Measurements from ENCODE around the gene ZNF736. TPM values are rescaled to one million over a fixed set of nuclear protein-coding genes. Genes with fewer than 3 reads are reported as not detected.
"Not testable (repeated sequence)": the region's sequence is repeated elsewhere in the genome, so short reads cannot be mapped to it uniquely, and the experiment has no call there.

The ZNF736 gene
- 3.1 and 6.5 TPM in 2 replicates for total RNA-seq (2014; rRNA removed; shearing (Covaris generic))

DNA sequence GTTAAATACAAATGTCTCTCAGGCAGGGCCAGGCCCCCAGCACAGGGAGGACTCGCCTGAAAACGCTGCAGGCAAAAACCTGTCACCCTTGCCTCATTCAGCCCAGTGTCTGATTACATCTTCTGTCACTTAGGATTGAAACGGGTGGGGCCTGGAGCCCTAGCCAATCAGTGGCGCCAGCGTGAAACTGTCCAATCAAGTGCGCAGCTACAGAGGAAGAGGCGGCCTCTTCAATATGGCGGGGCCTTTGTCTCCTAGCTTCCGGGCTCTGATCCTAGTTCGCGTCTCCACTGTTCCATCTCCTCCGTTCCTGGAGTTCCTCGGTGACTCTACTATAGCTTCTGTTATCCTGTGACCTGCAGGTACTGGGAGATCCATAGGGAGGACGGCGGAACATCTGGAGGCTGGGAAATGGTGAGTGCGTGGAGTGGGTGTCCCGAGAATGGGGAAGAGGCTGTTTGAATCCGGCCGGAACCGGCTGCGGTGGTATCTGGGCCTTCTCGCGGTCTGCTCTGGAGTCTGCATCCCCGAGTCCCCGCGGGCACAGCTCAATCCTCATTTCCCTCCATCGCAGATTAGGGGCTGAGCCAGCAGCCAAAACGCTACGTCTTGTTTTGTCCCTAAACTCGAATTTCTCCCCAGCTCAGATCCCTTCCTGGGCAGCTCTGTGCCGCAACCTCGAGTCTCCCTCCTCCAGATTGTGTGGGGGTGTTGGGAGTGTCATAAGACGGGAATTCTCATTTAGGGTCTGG is at the start of gene ZNF736:
TSS of gene ZNF736 (plus strand) at position 222 of the 752 bp plus-strand sequence. CDS start at position 412, 190 bp downstream.
- peak; percentile 95 for DNase-seq (ENCODE audit: low read depth)

DNA sequence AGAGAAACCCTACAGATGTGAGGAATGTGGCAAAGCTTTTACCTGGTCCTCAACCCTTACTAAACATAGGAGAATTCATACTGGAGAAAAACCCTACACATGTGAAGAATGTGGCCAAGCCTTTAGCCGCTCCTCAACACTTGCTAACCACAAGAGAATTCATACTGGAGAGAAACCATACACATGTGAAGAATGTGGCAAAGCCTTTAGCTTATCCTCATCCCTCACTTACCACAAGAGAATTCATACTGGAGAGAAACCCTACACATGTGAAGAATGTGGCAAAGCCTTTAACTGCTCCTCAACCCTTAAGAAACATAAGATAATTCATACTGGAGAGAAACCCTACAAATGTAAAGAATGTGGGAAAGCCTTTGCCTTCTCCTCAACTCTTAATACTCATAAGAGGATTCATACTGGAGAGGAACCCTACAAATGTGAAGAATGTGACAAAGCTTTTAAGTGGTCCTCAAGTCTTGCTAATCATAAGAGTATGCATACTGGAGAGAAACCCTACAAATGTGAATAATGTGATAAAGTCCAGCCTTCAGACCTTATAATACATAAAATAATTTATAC is 47.3 kb upstream of the ZNF736 start:
- DNase-seq (ENCODE audit: low read depth) = no peak

DNA sequence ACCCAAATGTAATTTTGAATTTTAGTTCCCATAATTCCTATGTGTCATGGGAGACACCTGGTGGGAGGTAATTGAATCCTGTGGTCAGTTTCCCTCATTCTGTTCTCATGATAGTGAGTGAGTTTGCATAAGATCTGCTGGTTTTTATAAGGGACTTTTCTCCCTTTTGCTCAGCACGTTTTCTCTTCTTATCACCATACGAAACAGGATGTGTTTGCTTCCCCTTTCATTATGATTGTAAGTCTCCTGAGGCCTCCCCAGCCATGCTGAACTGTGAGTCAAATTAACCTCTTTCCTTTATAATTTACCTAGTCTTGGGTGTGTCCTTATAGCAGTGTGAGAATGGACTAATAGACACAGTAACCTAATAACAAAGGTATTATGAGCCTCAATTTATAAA is 36.1 kb upstream of the ZNF736 start:
- DNase-seq (ENCODE audit: low read depth) = no peak

DNA sequence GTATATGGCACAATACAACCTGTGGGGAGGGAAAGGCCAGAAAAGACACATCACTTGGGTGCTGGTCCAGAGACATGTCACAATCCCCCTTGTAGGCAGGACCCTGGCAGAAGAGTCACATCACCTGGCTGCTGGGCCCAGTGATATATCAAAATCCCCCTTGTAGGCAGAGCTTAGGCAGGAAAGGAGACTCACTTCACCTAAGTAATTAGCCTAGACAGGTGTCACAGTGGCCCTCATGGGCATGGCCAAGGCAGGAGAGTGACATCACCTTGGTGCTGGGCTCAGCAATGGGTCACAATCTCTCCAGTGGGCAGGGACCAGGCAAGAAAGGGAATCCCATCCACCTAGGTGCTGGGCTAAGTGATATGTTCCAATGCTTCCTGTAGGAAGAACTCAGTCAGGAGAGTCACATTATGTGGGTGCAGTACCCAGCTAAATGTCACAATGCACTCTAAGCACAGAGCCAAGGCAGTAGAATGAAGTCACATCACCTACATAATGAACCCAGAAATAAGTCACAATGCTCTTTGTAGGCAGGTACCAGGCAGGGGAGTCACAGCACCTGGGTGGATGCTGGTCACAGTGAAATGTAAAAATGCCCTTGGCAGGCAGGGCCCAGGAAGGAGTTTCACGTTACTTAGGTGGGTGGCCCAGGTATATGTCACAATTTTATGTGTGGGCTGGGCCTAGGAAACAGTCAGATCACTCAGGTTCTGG is 18.9 kb upstream of the ZNF736 start:
- no peak for DNase-seq (ENCODE audit: low read depth)

DNA sequence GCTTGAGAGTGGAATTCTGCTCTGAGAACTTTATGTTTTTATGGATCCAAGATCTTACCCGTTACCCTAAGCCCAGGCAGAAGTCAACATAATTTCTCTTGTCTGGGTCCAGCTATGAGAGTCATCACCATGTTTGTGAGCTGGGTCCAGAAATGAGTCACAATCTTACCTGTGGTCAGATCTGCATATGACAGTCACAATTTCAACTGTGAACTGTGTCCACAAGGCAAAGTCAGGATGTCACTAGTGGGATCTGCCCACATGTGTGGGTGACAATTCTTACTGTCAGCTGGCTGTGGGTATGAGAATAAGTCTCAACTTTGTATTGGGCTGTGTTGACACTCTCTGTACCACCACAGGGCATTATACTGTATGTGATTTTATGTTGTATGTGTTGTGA is 16.3 kb upstream of the ZNF736 start:
- DNase-seq (ENCODE audit: low read depth) = not testable (repeated sequence)

DNA sequence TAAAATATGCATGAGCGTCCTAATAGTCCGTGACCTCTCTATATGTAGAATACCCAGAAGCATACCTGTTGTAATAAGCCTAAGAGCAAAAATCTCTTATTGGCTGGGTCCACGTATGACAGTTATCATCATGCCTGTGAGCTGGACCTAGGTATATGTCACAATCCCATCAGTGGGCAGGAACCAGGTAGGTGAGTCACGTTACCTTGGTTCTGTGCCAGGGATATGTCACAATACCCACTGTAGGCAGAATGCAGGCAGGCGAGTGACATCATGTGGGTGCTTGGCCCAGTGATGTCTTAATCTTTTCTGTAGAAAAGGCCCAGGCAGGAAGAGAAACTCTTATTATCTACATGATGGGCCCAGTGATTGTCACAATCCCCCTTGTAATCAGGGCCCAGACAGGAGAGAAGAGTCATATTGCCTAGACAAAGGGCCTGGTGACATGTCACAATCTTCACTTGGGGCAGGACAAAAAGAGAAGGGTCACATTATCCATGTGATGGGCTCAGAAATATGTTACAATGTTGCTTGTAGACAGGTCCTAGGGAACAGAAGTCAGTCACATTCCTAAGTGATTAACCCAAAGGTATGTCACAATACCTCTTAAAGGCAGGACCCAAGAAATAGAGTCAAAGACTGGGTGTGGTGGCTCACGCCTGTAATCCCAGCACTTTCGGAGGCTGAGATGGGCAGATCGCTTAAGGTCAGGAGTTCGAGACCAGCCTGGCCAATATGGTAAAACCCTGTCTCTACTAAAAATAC is 12.9 kb upstream of the ZNF736 start:
- DNase-seq (ENCODE audit: low read depth) = no peak

DNA sequence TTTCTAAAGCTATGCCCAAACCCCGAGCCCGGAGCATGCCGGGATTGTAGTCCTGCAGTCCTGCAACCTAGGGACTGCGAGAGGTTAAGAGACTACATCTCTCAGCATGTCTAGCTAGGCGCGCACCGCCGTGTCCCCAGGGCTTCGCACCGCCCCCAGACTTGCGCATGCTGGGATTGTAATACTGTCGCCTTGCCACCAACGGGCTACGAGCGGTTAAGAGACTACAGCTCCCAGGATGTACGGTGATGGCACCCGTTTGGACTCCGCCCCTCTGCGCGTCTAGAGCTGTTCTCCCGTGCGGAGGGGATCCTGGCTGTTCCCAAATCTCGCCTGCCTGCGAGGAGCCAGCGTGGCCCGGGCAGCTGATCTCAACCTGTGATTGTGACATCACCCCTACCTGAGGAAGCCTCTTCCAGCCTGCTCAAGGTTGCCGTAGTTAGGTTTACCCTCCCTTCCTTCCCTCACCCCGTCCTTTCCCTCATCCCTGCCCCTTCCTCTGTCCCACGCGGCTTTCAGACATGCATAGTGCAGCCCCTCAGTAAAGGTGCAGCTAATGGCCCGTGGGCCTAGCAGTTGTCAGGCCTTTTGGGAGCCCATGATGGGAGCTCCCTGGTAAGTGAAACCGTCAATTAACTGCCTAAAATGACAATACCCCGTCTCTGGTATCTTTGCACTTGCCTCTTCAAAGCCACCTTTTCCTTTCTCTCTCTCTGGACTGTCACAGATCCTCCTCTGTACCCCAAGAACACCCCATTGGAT is 6.3 kb upstream of the ZNF736 start:
- peak; percentile 87 for DNase-seq (ENCODE audit: low read depth)

DNA sequence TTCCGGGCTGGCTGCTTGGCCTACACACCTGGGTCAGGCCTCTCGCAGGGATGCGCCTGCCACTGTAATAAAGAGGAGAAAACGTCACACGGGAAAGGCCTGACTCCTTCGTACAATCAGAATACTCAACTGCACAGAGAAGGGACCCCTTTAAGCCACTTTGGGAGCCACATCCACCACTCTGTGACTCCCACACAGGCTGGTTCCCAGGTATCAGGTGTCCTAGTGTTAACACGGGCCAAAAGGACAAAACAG is 5.8 kb upstream of the ZNF736 start:
- DNase-seq (ENCODE audit: low read depth) = no peak

DNA sequence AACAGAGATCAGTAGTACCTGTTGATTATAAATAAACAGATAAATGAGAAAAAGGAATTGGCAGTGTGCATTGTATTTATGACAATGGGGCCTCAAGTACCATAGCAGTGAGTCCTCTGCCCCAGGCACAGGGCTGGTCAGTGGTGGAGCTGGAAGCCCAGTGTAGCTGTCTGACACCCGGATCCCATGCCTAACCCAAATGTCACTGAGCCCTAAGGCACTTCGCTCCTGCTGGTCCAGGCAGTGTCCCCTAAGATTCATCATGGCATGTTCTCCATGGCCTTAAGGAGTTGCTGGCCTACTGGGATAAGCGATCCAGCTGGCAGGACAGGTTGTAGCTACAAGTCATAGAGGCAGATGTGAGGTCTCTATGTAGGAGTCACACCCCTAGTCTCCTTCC is 3.3 kb upstream of the ZNF736 start:
- no peak for DNase-seq (ENCODE audit: low read depth)

DNA sequence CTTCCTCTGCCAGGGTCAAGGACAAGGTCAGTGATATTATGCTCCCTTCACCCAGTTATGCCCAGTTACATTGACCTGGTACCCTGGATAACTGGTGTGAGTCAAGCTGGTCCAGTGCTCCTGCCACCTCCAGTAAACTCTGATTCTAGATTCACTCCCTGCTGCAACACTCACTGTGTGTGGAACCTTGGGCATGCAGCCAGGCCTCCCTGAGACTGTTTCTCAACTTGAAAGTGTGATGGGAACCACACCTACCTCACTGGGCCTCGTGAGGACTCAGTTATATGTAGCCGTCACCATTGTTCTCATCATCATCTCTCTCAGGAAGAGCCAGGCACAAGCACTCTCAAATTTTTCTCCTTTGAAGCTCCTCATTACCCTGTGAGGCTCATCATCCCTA is 935 bp upstream of the ZNF736 start:
- DNase-seq (ENCODE audit: low read depth) = no peak

DNA sequence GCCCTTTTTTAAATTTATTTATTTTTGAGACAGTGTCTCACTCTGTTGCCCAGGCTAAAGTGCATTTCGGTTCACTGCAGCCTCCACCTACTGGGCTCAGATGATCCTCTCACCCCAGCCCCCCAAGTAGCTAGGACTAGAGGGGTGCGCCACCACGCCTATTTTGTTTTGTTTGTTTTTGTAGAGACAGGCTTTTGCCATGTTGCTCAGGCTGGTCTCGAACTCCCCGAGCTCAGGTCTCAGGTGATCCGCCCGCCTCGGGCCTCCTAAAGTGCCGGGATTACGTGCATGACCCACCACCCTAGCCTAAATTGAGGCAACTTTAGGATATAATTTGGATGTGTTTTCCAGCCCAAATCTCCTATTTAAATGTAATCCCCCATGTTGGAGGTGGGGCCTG is 805 bp downstream of the ZNF736 start:
- DNase-seq (ENCODE audit: low read depth) = no peak

DNA sequence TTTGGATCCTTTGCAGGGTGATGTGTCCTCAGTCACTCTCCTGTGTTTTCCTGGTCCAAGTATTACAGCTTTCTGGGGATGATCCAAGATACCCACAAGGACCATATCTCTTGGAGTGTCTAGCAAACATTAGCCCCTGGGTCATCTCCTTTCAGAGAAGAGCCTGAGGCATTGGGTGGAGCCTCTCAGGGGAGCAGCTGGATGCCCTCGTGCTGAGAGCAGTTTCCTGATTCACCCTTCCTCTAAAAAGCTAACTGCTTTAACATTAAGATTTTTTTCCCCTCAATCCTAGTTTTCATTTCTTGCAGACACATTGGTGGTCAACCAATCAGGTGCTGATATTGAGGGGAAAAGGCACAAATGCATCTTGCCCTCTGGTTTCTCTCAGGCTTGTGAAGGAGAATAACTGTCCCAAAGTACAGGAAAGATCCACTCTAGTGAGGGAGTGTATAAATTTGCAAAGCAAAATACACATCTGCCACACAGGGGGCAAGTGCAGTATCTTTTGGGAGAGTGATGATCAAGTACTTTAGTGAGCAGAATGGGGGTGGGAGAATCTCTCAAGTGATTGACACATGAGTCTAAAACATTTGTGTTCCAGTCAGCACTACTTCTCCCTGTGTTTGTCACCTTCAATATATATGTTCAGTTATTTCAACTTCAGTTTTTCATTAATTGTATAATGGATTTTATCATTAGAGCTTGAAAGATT is 2.4 kb downstream of the ZNF736 start:
- DNase-seq (ENCODE audit: low read depth) = not testable (repeated sequence)

DNA sequence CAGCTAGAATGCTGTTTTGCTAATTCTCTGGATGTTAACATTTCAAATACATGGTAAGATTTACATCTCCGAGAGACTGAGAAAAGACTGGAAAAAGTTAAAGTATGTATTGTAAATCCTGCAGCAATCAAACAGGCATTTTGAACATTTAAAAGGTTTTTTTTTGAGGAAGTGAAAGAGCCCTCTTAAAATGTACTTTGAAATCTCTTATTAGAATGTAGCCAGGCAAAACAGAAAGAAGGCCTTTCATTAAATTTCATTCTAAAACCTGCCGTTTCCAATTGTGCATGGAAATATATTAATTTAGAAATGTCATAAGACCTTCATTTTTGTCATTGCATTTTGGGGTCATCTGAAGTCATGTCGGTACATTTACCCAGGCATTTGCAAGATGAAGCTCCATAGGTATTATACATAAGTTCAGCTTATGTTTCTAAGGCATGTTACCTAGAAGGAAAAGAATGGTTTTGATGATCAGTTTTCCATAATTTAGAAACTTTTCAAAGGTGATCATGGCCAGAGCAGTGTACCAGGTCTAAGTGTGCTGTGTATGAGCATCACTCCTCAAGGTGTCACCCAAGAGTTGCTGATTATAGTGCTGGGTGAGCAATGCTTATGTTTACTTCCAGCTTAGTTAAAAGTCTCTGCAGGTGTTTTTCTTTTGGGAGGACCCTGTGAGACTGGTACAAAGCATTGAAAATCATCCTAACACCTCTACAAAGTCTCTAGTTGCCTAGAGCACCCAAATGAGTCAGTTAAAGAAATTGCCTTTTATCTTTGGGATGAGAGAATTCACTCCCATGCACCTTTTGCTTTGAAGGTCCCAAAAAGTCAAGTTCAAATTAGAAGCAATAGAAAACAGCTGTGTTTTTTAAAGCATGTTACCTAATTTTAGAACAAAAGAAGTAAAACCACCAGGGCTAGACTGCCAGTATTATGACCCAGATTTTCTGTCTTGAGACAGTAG is 7.1 kb downstream of the ZNF736 start:
- no peak for DNase-seq (ENCODE audit: low read depth)

DNA sequence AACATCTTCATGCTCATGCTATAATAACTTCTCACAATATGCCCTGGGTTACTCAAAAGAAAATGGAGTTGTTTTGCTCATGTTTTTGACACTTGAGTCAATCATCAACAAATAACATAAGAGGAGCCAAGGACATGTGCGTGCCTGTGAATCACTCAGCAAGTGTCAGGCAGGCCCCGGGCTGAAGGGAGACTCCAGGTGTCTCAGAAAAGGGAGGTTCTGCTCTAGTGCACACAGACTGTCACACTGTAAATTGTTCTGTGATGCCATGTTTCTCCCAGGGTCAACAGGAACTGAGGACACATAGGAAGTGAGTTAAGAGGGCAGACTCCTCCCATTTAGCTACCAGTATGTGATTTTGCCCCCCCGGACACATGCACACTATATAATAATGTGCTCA is 10.4 kb downstream of the ZNF736 start:
- not testable (repeated sequence) for DNase-seq (ENCODE audit: low read depth)

DNA sequence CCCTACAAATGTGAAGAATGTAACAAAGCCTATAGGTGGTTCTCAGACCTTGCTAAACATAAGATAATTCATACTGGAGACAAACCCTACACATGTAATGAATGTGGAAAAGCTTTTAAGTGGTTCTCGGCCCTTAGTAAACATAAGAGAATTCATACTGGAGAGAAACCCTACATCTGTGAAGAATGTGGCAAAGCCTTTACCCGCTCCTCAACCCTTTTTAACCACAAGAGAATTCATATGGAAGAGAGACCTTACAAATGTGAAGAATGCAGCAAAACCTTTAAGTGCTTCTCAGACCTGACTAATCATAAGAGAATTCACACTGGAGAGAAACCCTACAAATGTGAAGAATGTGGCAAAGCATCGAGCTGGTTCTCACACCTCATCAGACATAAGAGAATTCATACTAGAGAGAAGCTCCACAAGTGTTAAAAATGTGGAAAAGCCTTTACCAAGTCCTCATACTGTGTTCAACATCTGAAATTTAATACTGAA is 35.0 kb downstream of the ZNF736 start:
- DNase-seq (ENCODE audit: low read depth) = not testable (repeated sequence)

DNA sequence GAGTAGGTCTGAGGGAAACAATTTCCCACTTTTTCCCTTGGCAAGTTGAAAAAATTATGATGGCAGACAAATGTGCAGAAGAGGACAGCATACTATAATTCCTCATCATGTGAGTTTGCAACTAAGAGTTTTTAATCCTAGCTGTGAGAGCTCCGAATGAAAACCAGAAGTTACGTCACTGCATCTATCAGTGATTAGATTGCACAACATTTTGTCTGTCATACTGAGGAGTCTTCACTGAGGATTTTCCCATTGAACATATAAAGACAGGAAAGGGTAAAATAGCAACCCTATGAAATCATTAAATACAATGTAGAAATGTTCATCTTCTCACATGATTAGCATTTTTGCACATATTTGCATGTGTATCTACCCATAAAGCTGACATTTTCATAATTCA is 45.8 kb downstream of the ZNF736 start:
- no peak for DNase-seq (ENCODE audit: low read depth)

DNA sequence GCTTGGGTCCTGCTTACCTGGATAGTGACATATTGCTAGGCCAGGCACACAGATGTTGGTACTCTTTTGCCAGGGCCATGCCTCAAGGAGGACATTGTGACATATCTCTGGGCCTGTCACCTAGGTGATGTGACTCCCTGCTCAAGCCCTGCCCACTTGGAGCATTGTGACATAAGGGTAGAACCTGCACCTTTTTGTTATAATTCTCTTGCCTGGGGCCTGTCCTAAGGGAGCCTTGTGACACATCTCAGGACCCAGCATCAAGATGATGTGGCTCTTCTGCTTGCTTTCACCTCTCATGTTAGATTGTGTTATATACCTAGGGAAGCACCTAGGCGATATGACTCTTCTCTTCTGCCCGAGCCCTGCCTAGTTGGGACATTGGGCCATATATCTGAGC is 57.4 kb downstream of the ZNF736 start:
- DNase-seq (ENCODE audit: low read depth) = no peak

DNA sequence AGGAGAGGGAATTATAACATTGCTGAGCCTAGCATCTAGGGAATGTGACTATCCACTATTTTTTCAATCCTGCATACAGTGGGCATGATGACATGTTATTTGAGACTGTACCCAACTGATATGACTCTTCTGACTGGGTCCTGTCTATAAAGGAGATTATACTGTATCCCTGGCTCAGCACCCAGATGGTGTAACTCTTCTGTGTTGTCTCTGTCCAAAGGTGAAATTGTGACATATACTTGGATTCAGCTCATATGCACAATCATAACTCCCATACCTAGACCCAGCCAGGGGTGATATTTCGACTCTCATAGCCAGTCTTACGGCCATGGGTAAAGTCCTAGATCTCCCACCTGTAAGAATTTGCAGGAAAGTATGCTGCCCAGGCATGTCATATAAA is 59.3 kb downstream of the ZNF736 start:
- no peak for DNase-seq (ENCODE audit: low read depth)

DNA sequence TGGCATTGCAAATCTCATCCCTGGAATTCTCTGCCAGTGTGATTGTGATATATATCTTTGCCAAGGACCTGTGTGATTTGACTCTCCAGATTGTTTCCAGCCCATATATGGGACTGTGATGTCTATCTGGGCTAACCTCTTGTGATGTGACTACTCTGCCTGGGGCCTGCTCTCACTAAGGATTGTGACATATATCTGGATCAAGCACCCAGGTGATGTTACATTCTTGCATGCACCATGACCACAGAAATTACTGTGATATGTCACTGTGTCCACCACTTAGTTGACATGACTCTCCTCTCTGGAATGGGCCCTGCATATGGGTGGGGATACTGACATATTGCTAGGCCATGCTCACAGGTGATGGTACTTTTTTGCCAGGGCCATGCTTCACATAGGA is 86.6 kb downstream of the ZNF736 start:
- no peak for DNase-seq (ENCODE audit: low read depth)
